Stimulated activated naive B cell treated with anti-CD40 and anti-IgM and Interleukin-4, amounts not matched to agents 10 μg/mL and 1 μg/mL and 100 μg/mL, for 72 hours (primary cell): ENCODE data around the gene SLC30A7.

Source experiments
- ATAC-seq, 2 donors: fragments of 150-1000 bp; cut with Tn5 transposase; replicated peaks; 2 replicates each; pipeline ENCODE4 v1.10.0; 2021; ENCODE audit warnings: moderate library complexity in 1 of 2
- DNase-seq: peaks from one replicate; pipeline ENCODE4 v3.0.0; 2021
- H3K27ac Mint-ChIP-seq: one replicate; pipeline ENCODE4 v1.8.0; 2022; ENCODE audit warnings: mild to moderate bottlenecking, mixed read lengths
- H3K27me3 Mint-ChIP-seq, 2 donors: one replicate each; pipeline ENCODE4 v1.8.0; 2022; ENCODE audit warnings: mixed read lengths in 2 of 2
- H3K36me3 Mint-ChIP-seq, 2 donors: one replicate each; pipeline ENCODE4 v1.8.0; 2022; ENCODE audit warnings: mixed read lengths in 2 of 2, mild to moderate bottlenecking in 1 of 2
- H3K4me1 Mint-ChIP-seq, 2 donors: one replicate each; pipeline ENCODE4 v1.8.0; 2022; ENCODE audit warnings: mixed read lengths in 2 of 2, mild to moderate bottlenecking in 1 of 2
- H3K4me3 Mint-ChIP-seq, 2 donors: one replicate each; pipeline ENCODE4 v1.8.0; 2022; ENCODE audit warnings: mild to moderate bottlenecking in 2 of 2, mixed read lengths in 2 of 2, moderate library complexity in 1 of 2
- H3K9me3 Mint-ChIP-seq, 2 donors: one replicate each; pipeline ENCODE4 v1.8.0; 2022; ENCODE audit warnings: mixed read lengths in 2 of 2, mild to moderate bottlenecking in 1 of 2

SLC30A7 gene

GRCh38 chr1:101025283-101025656 is 129.4 kb downstream of the SLC30A7 start:
- Mint-ChIP-seq H3K4me1 (peaks cover 30 to 52% of the 10 kb centered on the region in 2 donors), H3K9me3 (peaks cover 0 to 5% of the 10 kb centered on the region in 2 donors), H3K27ac (peak overlapping the region; percentile 97), H3K4me3 (peak overlapping the region; percentile 94 to 96), H3K27me3 (no peaks in the 10 kb centered on the region), H3K36me3 (peaks cover 31 to 41% of the 10 kb centered on the region in 2 donors)
- ATAC-seq = peak; percentile 40 to 41
- no peak for DNase-seq

GRCh38 chr1:101025657-101026429 is 130.0 kb downstream of the SLC30A7 start, which contains the start of gene DPH5:
Gene DPH5 (minus strand): TSS chr1:101025784. CDS start chr1:101025443, 341 bp downstream.
- Mint-ChIP-seq H3K4me1 (peaks cover 26 to 49% of the 10 kb centered on the region in 2 donors), H3K36me3 (peaks cover 29 to 36% of the 10 kb centered on the region in 2 donors), H3K9me3 (peaks cover 0 to 5% of the 10 kb centered on the region in 2 donors), H3K27me3 (no peaks in the 10 kb centered on the region), H3K4me3 (peak within 1 kb of the TSS; percentile 94 to 96), H3K27ac (peak within 1 kb of the TSS; percentile 97)
- peak; percentile 89 to 95 for ATAC-seq
- peak; percentile 89 for DNase-seq

- no peak for DNase-seq
- Mint-ChIP-seq H3K4me3 (peak overlapping the region; percentile 94 to 96), H3K9me3 (peaks cover 0 to 5% of the 10 kb centered on the region in 2 donors), H3K4me1 (peaks cover 29 to 51% of the 10 kb centered on the region in 2 donors), H3K36me3 (peaks cover 30 to 37% of the 10 kb centered on the region in 2 donors), H3K27ac (peak overlapping the region; percentile 97), H3K27me3 (no peaks in the 10 kb centered on the region)
- ATAC-seq = no peak
Measured at GRCh38 chr1:101026430-101026788, 130.5 kb downstream of the SLC30A7 start.

- peaks cover 26 to 46% of the 10 kb centered on the region in 2 donors for H3K4me1 Mint-ChIP-seq
- H3K9me3 Mint-ChIP-seq = peaks cover 0 to 5% of the 10 kb centered on the region in 2 donors
- peak overlapping the region; percentile 82 to 96 for H3K4me3 Mint-ChIP-seq
- H3K36me3 Mint-ChIP-seq = peaks cover 25 to 36% of the 10 kb centered on the region in 2 donors
- peak overlapping the region; percentile 81 for H3K27ac Mint-ChIP-seq
- DNase-seq (no peak), ATAC-seq (no peak)
- H3K27me3 Mint-ChIP-seq = no peaks in the 10 kb centered on the region
Measured at GRCh38 chr1:101027194-101027772, 131.4 kb downstream of the SLC30A7 start.

GRCh38 chr1:101028466-101028865 is 132.6 kb downstream of the SLC30A7 start:
- ATAC-seq (no peak), DNase-seq (no peak)
- Mint-ChIP-seq H3K4me1 (peaks cover 26 to 50% of the 10 kb centered on the region in 2 donors), H3K27ac (peak overlapping the region; percentile 67), H3K4me3 (peak overlapping the region; percentile 35 to 56), H3K9me3 (peaks cover 0 to 5% of the 10 kb centered on the region in 2 donors), H3K27me3 (no peaks in the 10 kb centered on the region), H3K36me3 (peaks cover 23 to 35% of the 10 kb centered on the region in 2 donors)

- peak overlapping the region; percentile 67 for H3K27ac Mint-ChIP-seq
- peaks cover 0 to 5% of the 10 kb centered on the region in 2 donors for H3K9me3 Mint-ChIP-seq
- peak overlapping the region; percentile 43 to 56 for H3K4me3 Mint-ChIP-seq
- peaks cover 25 to 50% of the 10 kb centered on the region in 2 donors for H3K4me1 Mint-ChIP-seq
- DNase-seq (no peak), ATAC-seq (no peak)
- H3K27me3 Mint-ChIP-seq = no peaks in the 10 kb centered on the region
- H3K36me3 Mint-ChIP-seq = peaks cover 19 to 37% of the 10 kb centered on the region in 2 donors
Measured at GRCh38 chr1:101029184-101029583, 133.3 kb downstream of the SLC30A7 start.

- H3K4me3 Mint-ChIP-seq = peak overlapping the region in 1 of 2 donors; percentile 3
- H3K27me3 Mint-ChIP-seq = no peaks in the 10 kb centered on the region
- DNase-seq = no peak
- no peak for ATAC-seq
- peaks cover 0 to 5% of the 10 kb centered on the region in 2 donors for H3K9me3 Mint-ChIP-seq
- peaks cover 23 to 39% of the 10 kb centered on the region in 2 donors for H3K36me3 Mint-ChIP-seq
- H3K4me1 Mint-ChIP-seq = peaks cover 28 to 60% of the 10 kb centered on the region in 2 donors
- H3K27ac Mint-ChIP-seq = peak overlapping the region; percentile 37
Measured at GRCh38 chr1:101030881-101031280, 135.0 kb downstream of the SLC30A7 start.
